C4-2B (cell line): Measurements from ENCODE around the gene TIAM2.

Experiments
- CTCF ChIP-seq: fragments of 450-650 bp; conservative IDR thresholded peaks from 2 replicates; pipeline ENCODE4 v1.5.1; 2017; ENCODE audit warnings: mild to moderate bottlenecking
- ZFX ChIP-seq: fragments of 450-650 bp; IDR thresholded peaks from 2 replicates; pipeline ENCODE4 v1.6.1; 2017

- no peak for TF ChIP-seq CTCF
- TF ChIP-seq ZFX = no peak
Observed at GRCh38 chr6:155121699-155122098, 126.6 kb downstream of the TIAM2 start.
